Activated naive CD8-positive, alpha-beta T cell treated with anti-CD3 and anti-CD28 coated beads, Interleukin-2, amount 10 ng/mL, durations not matched to agents 7 days and 5 days (primary cell): ENCODE results near the gene RAPGEF2. TPM values are rescaled to one million over a fixed set of nuclear protein-coding genes. Genes with fewer than 3 reads are reported as not detected.
"Not testable (repeated sequence)": the region's sequence is repeated elsewhere in the genome, so short reads cannot be mapped to it uniquely, and the experiment has no call there.

Source experiments
- ATAC-seq: fragments of 150-1000 bp; cut with Tn5 transposase; one replicate; pipeline ENCODE4 v1.10.0; 2021; ENCODE audit warnings: low read depth, moderate library complexity
- POLR2A ChIA-PET: fragments of 350-600 bp; sonication (Branson Sonifier 250); formaldehyde crosslinking; loops from one replicate; lab custom pipeline; 2021; ENCODE audit warnings: antibody characterized with exemption; lab: Charles Lee
- DNase-seq: peaks from one replicate; pipeline ENCODE4 v3.0.0; 2021
- H3K27ac Mint-ChIP-seq: one replicate; pipeline ENCODE4 v1.8.0; 2022; ENCODE audit warnings: mild to moderate bottlenecking, mixed read lengths
- H3K27me3 Mint-ChIP-seq: one replicate; pipeline ENCODE4 v1.8.0; 2022; ENCODE audit warnings: mild to moderate bottlenecking, moderate library complexity, mixed read lengths
- H3K36me3 Mint-ChIP-seq: one replicate; pipeline ENCODE4 v1.8.0; 2021; ENCODE audit warnings: mild to moderate bottlenecking, mixed read lengths
- H3K4me1 Mint-ChIP-seq: one replicate; pipeline ENCODE4 v1.8.0; 2021; ENCODE audit warnings: mixed read lengths
- H3K4me3 Mint-ChIP-seq: one replicate; pipeline ENCODE4 v1.8.0; 2022; ENCODE audit warnings: mild to moderate bottlenecking, moderate library complexity, mixed read lengths
- H3K9me3 Mint-ChIP-seq: one replicate; pipeline ENCODE4 v1.8.0; 2021; ENCODE audit warnings: mixed read lengths
- total RNA-seq, 2 experiments: library from RNA; stranded (reverse); gene quantifications; one replicate each; pipeline ENCODE4 v1.2.3, GENCODE V29; 2021

The RAPGEF2 gene
- total RNA-seq, 2 experiments from 2014 or later = 23.2 to 24.1 TPM

DNA sequence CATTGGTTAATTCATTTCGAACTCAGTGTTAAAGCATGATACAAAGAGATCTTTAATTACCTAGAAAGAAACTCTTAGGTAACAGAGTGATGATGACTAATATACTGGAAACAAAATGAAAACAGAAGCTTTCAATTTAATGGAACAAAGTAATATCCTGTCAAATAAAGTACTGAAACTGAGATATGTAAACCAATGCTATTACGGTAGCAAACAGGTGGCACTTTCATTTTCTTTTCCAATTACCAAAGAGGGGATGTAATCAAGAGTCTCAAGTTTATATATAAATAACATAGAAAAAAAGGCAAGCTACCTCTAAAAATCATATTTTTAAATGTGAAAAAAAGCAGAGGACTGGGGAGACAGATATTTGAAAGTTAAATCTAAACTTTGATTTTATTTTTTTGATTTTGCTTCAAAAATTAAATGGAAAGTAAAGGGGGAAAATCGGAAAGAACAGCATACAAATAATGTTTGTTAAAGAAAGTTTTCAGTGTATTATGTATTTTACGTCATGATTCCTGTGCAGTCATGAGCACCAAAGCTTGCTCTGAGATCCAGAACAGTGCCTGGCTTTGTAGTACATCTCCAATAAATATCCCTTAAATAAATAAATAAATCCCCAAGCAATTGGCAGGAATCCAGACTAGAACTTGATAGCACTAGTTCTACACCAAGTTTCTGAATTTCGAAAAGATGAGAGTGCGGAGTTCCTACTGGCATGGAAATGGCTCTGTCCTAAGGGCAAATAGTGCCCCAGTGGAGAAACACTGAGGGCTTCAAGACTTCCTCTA is 25.0 kb upstream of the RAPGEF2 start:
- DNase-seq (no peak), ATAC-seq (peak; percentile 88)
- no peaks in the 10 kb centered on the region for H3K9me3 Mint-ChIP-seq
- no peaks in the 10 kb centered on the region for H3K27me3 Mint-ChIP-seq
- H3K36me3 Mint-ChIP-seq = peaks cover 2% of the 10 kb centered on the region
- POLR2A ChIA-PET = interaction anchor here (1.2 to 1.3 kb wide), 2 partner anchors 27 to 30 kb away, joined by 3 to 4 read pairs; no protein-coding TSS in a partner anchor
- H3K4me3 Mint-ChIP-seq = peak overlapping the region; percentile 64
- H3K4me1 Mint-ChIP-seq = peaks cover 11% of the 10 kb centered on the region
- peak overlapping the region; percentile 77 for H3K27ac Mint-ChIP-seq

- peaks cover 2% of the 10 kb centered on the region for H3K36me3 Mint-ChIP-seq
- POLR2A ChIA-PET = no interaction called here
- no peaks in the 10 kb centered on the region for H3K27me3 Mint-ChIP-seq
Observed at GRCh38 chr4:159079074-159079473, 23.8 kb upstream of the RAPGEF2 start.

GRCh38 chr4:159086606-159087005 is 16.3 kb upstream of the RAPGEF2 start:
- Mint-ChIP-seq H3K27me3 (peaks cover 2% of the 10 kb centered on the region), H3K4me3 (no peak overlapping the region), H3K36me3 (no peaks in the 10 kb centered on the region), H3K4me1 (no peaks in the 10 kb centered on the region), H3K9me3 (no peaks in the 10 kb centered on the region), H3K27ac (no peak overlapping the region)
- DNase-seq (no peak), ATAC-seq (no peak)
- POLR2A ChIA-PET = no interaction called here

More at GRCh38 chr4:159079074-159079473, 23.8 kb upstream of the RAPGEF2 start:
- Mint-ChIP-seq H3K9me3 (no peaks in the 10 kb centered on the region), H3K27ac (no peak overlapping the region), H3K4me1 (peaks cover 11% of the 10 kb centered on the region), H3K4me3 (no peak overlapping the region)
- ATAC-seq (no peak), DNase-seq (no peak)

DNA sequence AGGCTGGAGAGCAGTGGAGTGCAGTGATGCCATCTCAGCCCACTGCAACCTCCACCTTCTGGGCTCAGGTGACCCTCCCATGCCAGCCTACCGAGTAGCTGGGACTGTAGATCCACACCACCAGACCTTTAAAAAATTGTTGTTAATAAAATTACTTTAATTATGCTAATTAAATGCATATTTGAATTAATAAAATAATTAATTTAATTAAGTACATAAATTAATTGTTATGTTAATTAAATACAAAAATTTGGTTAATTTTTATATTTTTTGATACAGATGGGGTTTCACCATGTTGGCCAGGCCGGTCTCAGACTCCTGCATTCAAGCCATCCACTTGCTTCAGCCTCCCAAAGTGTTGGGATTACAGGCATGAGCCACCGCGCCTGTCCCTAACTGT is 12.6 kb upstream of the RAPGEF2 start:
- DNase-seq (no peak), ATAC-seq (no peak)
- Mint-ChIP-seq H3K27ac (no peak overlapping the region), H3K4me1 (no peaks in the 10 kb centered on the region), H3K9me3 (no peaks in the 10 kb centered on the region), H3K27me3 (peaks cover 2% of the 10 kb centered on the region), H3K36me3 (no peaks in the 10 kb centered on the region), H3K4me3 (no peak overlapping the region)
- POLR2A ChIA-PET = no interaction called here

DNA sequence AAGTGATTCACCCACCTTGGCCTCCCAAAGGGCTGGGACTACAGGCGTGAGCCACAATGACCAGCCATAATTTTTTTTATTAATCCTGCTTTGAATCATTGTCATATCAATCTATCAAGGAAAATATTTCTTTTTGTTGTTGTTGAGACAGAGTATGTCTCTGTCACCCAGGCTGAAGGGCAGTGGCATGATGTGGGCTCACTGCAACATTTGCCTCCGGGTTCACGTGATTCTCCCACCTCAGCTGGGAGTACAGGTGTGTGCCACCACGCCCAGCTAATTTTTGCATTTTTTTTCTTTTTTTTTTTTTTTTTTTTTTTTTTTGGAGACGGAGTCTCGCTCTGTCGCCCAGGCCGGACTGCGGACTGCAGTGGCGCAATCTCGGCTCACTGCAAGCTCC is 8.7 kb upstream of the RAPGEF2 start:
- H3K36me3 Mint-ChIP-seq, DNase-seq, H3K4me3 Mint-ChIP-seq, H3K27me3 Mint-ChIP-seq, H3K4me1 Mint-ChIP-seq, H3K9me3 Mint-ChIP-seq, POLR2A ChIA-PET, ATAC-seq, H3K27ac Mint-ChIP-seq: not testable (repeated sequence)

- Mint-ChIP-seq H3K36me3 (no peaks in the 10 kb centered on the region), H3K27ac (no peak overlapping the region), H3K27me3 (peaks cover 8% of the 10 kb centered on the region), H3K4me1 (peaks cover 6% of the 10 kb centered on the region), H3K9me3 (no peaks in the 10 kb centered on the region), H3K4me3 (no peak overlapping the region)
- POLR2A ChIA-PET = no interaction called here
- no peak for DNase-seq
- ATAC-seq = no peak
Observed at GRCh38 chr4:159096434-159096833, 6.4 kb upstream of the RAPGEF2 start.

GRCh38 chr4:159097144-159097543 is 5.7 kb upstream of the RAPGEF2 start:
- ATAC-seq (no peak), DNase-seq (no peak)
- no peaks in the 10 kb centered on the region for H3K36me3 Mint-ChIP-seq
- H3K4me1 Mint-ChIP-seq = peaks cover 12% of the 10 kb centered on the region
- POLR2A ChIA-PET = no interaction called here
- H3K27me3 Mint-ChIP-seq = peaks cover 8% of the 10 kb centered on the region
- H3K9me3 Mint-ChIP-seq = no peaks in the 10 kb centered on the region
- no peak overlapping the region for H3K27ac Mint-ChIP-seq
- no peak overlapping the region for H3K4me3 Mint-ChIP-seq

DNA sequence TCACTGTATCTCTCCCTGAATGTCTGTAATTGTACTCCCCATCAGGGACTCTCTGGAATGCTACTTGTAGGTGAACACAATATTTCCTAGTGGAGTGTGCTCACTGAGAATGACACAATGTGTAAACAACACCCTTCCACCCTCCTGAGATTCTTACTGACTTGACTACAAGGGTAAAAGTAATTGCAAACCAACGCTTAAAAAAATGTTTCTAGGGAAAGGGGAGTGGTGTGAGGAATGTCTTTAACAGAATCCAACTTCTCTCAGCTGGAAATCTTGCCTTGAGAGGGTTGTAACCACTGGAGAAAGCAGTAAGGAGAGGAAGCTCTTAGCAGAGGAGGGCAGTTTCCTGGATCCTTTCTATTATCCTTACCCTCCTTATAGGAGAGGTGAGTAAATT is 5.1 kb upstream of the RAPGEF2 start:
- Mint-ChIP-seq H3K4me3 (no peak overlapping the region), H3K9me3 (no peaks in the 10 kb centered on the region), H3K27me3 (peaks cover 8% of the 10 kb centered on the region), H3K27ac (no peak overlapping the region), H3K4me1 (peaks cover 14% of the 10 kb centered on the region), H3K36me3 (no peaks in the 10 kb centered on the region)
- no peak for ATAC-seq
- POLR2A ChIA-PET = no interaction called here
- no peak for DNase-seq

DNA sequence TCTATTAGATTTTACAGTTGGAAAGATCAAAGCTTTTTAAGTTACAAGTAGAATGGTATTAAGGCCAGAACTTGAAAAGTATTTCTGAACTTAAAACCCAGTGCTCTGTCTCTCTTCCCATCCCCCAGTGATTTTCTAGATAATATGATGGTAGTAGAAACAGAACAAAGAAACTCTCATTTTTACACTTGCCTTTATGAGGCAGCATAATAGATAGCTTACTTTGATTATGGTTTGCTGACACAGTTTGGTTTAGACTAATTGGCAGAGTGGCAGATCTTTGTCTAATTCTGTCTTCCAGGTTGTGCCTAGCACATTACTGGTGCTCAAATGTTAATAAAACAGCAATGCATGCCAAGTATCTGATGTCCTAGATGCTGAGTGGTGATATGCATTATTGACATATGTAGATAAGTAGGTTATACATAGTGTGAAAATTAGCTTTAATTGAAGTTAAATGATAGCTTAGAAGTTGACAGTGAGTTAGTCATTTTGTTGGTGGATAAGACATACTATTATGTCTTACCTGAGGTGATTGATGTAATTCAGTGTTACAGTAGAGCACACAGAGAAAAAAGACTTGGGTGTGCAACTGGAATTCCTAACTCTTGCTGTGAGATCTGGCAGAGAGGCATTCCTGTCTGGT is 4.3 kb upstream of the RAPGEF2 start:
- ATAC-seq (no peak), DNase-seq (no peak)
- Mint-ChIP-seq H3K4me3 (no peak overlapping the region), H3K9me3 (no peaks in the 10 kb centered on the region), H3K27ac (no peak overlapping the region), H3K4me1 (peaks cover 14% of the 10 kb centered on the region), H3K36me3 (no peaks in the 10 kb centered on the region), H3K27me3 (peaks cover 8% of the 10 kb centered on the region)
- POLR2A ChIA-PET = no interaction called here

DNA sequence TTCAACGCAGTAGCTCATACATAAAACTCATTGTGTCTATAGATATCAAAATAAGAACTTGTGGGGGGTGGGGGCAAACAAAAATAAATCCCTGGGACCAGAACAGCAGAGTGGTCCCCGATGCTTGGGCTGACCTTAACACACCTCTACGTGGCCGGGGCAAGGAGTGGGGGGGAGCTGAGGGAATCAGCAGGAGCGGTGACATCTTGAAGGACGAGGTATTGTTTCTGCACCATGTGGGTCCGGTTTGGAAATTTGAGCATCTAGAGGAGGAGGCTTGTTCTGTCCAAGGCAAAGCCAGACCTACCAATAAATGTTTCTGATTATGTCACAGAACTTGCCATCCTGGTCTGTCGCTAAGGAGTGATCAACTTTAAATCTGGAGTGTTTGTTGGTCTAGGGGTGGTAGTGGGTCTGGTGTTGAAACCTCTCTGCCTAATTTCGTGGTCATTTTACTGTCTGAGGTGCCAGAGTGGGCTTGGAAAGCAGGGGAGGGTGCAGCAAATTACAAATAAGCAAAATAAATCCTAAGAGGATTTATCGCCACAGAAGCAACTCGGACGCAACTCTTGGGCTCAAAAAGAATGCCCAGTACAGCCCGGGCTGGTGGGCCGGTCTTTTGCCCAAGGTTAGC is 774 bp upstream of the RAPGEF2 start:
- Mint-ChIP-seq H3K36me3 (no peaks in the 10 kb centered on the region), H3K9me3 (no peaks in the 10 kb centered on the region), H3K4me1 (peaks cover 38% of the 10 kb centered on the region), H3K27me3 (peaks cover 5% of the 10 kb centered on the region), H3K27ac (peak overlapping the region; percentile 66), H3K4me3 (peak overlapping the region; percentile 85)
- DNase-seq = no peak
- ATAC-seq = no peak
- POLR2A ChIA-PET = interaction anchor here (0.6 to 0.8 kb wide), 2 partner anchors 51 to 195 kb away, joined by 3 to 5 read pairs; no protein-coding TSS in a partner anchor

GRCh38 chr4:159103384-159103990 is 608 bp downstream of the RAPGEF2 start:
- H3K4me1 Mint-ChIP-seq = peaks cover 42% of the 10 kb centered on the region
- H3K27ac Mint-ChIP-seq = no peak overlapping the region
- H3K36me3 Mint-ChIP-seq = no peaks in the 10 kb centered on the region

GRCh38 chr4:159104694-159105414 is 2.0 kb downstream of the RAPGEF2 start:
- Mint-ChIP-seq H3K27ac (peak overlapping the region; percentile 95), H3K9me3 (no peaks in the 10 kb centered on the region), H3K27me3 (peaks cover 5% of the 10 kb centered on the region), H3K4me3 (peak overlapping the region; percentile 99), H3K36me3 (no peaks in the 10 kb centered on the region), H3K4me1 (peaks cover 42% of the 10 kb centered on the region)
- POLR2A ChIA-PET = interaction anchor here (1.3 kb wide), 1 partner anchor 27 kb away, joined by 4 read pairs; no protein-coding TSS in a partner anchor
- no peak for ATAC-seq
- no peak for DNase-seq

More at GRCh38 chr4:159103384-159103990, 608 bp downstream of the RAPGEF2 start:
- Mint-ChIP-seq H3K27me3 (peaks cover 5% of the 10 kb centered on the region), H3K9me3 (no peaks in the 10 kb centered on the region), H3K4me3 (peak overlapping the region; percentile 68)
- DNase-seq = peak; percentile 73
- peak; percentile 20 for ATAC-seq
- POLR2A ChIA-PET = no interaction called here
